Osteocyte (in vitro differentiated cells): ENCODE data around the gene LDB1. TPM values are rescaled to one million over a fixed set of nuclear protein-coding genes. Genes with fewer than 3 reads are reported as not detected.

Source experiments
- DNase-seq: peaks from one replicate; pipeline ENCODE4 v3.0.0; 2021; ENCODE audit warnings: mixed read lengths; ENCODE audit not compliant: unreplicated experiment; ENCODE audit errors: extremely low spot score
- H3K27ac Mint-ChIP-seq: one replicate; pipeline ENCODE4 v1.8.0; 2021; ENCODE audit warnings: mild to moderate bottlenecking, mixed read lengths; ENCODE audit not compliant: unreplicated experiment
- H3K27me3 Mint-ChIP-seq: one replicate; pipeline ENCODE4 v1.8.0; 2021; ENCODE audit warnings: mixed read lengths; ENCODE audit not compliant: unreplicated experiment
- H3K36me3 Mint-ChIP-seq: one replicate; pipeline ENCODE4 v1.8.0; 2021; ENCODE audit warnings: mixed read lengths; ENCODE audit not compliant: unreplicated experiment
- H3K4me1 Mint-ChIP-seq: one replicate; pipeline ENCODE4 v1.8.0; 2021; ENCODE audit warnings: mixed read lengths; ENCODE audit not compliant: unreplicated experiment
- H3K4me3 Mint-ChIP-seq: one replicate; pipeline ENCODE4 v1.8.0; 2021; ENCODE audit warnings: mild to moderate bottlenecking, moderate library complexity, mixed read lengths; ENCODE audit not compliant: unreplicated experiment
- H3K9me3 Mint-ChIP-seq: one replicate; pipeline ENCODE4 v1.8.0; 2021; ENCODE audit warnings: mixed read lengths; ENCODE audit not compliant: unreplicated experiment
- total RNA-seq: library from RNA; stranded (reverse); gene quantifications from 2 replicates; pipeline ENCODE4 v1.2.1, GENCODE V29; 2021
- TF ChIP-seq, protein P1 (sequence below): fragments of 200-600 bp; sonication (generic); IDR thresholded peaks from 2 replicates; pipeline ENCODE4 v1.5.0; 2021; ENCODE audit warnings: antibody characterized with exemption, mild to moderate bottlenecking, moderate library complexity

The LDB1 gene
- total RNA-seq, 1 donor from 2014 or later = 114 TPM

DNA sequence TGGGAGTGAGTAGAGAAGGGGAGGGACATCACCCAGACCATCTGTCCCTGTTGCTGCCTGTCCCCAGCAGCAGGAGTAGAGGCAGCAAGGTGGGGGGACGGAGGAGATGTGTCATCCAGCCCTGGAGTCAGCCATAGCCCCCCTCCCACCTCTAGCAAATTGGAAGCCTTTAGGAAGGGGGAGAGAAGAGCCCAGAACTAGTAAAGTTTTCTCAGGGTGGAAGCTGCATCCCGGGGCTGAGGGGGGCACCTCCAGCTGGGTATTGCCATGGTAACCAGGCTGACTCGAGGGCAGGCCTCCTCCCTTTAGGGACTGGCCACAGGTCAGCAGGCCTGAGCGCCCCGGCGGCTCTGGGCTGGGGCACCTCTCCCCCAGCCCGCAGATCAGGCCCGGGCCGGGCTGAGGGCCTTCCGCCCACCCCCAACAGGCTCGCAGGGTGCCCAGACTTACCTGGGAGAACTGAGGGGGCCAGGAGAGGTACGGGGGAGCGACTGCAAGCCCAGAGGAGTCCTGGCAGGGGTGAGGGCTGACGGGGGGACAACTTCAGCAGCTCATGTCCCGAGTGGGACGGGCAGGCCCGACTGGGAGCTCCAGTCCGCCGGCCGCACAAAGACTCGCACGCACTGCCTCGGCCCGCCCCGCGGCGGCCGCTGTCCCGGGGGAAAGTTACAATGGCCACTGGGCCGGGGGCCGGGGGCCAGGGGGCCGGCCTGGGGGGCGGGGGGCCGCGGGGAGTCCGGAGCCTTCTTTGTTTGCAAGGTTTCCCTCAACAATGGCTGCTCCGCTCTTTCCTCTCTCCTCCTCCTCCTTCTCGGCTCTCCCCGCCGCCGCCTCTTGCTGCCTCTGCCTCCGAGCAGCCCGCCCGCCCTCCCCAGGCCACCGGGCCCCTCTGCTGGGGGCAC, 6.0 kb downstream of the LDB1 start:
- TF ChIP-seq, protein P1, sequence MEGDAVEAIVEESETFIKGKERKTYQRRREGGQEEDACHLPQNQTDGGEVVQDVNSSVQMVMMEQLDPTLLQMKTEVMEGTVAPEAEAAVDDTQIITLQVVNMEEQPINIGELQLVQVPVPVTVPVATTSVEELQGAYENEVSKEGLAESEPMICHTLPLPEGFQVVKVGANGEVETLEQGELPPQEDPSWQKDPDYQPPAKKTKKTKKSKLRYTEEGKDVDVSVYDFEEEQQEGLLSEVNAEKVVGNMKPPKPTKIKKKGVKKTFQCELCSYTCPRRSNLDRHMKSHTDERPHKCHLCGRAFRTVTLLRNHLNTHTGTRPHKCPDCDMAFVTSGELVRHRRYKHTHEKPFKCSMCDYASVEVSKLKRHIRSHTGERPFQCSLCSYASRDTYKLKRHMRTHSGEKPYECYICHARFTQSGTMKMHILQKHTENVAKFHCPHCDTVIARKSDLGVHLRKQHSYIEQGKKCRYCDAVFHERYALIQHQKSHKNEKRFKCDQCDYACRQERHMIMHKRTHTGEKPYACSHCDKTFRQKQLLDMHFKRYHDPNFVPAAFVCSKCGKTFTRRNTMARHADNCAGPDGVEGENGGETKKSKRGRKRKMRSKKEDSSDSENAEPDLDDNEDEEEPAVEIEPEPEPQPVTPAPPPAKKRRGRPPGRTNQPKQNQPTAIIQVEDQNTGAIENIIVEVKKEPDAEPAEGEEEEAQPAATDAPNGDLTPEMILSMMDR = no peak
- DNase-seq = no peak
- Mint-ChIP-seq H3K4me1 (peaks cover 61% of the 10 kb centered on the region), H3K27me3 (no peaks in the 10 kb centered on the region), H3K4me3 (peak overlapping the region; percentile 87), H3K27ac (peak overlapping the region; percentile 94), H3K36me3 (peaks cover 24% of the 10 kb centered on the region), H3K9me3 (no peaks in the 10 kb centered on the region)

- H3K4me3 Mint-ChIP-seq = peak overlapping the region; percentile 87
- H3K4me1 Mint-ChIP-seq = peaks cover 54% of the 10 kb centered on the region
- TF ChIP-seq, protein P1 = no peak
- DNase-seq = no peak
- no peaks in the 10 kb centered on the region for H3K9me3 Mint-ChIP-seq
- H3K36me3 Mint-ChIP-seq = peaks cover 31% of the 10 kb centered on the region
- H3K27ac Mint-ChIP-seq = peak overlapping the region; percentile 88
- H3K27me3 Mint-ChIP-seq = no peaks in the 10 kb centered on the region
Observed at GRCh38 chr10:102113261-102113955, 6.8 kb downstream of the LDB1 start.

- Mint-ChIP-seq H3K4me1 (peaks cover 44% of the 10 kb centered on the region), H3K4me3 (no peak overlapping the region), H3K9me3 (no peaks in the 10 kb centered on the region), H3K27me3 (no peaks in the 10 kb centered on the region), H3K27ac (no peak overlapping the region), H3K36me3 (peaks cover 33% of the 10 kb centered on the region)
- DNase-seq = no peak
- TF ChIP-seq, protein P1 = no peak
Observed at GRCh38 chr10:102112210-102112817, 7.9 kb downstream of the LDB1 start.

DNA sequence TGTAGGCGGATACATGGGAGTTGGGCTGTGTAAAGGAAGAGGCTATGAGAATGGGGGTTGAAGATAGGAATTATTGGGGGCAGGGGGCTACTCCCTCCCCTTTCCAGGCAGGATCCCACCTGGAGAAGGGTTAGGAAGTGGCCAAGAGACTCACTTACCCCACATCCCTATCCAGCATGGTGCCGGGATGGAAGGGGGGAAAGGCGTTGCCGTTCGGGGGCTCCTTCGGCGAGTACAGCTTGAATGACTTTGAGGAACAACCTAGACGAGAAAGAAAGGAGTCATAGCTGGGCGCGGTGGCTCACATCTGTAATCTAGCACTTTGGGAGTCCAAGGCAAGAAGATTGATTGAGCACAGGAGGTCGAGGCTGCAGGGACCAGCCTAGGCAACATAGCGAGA, 8.9 kb downstream of the LDB1 start:
- Mint-ChIP-seq H3K27me3 (no peaks in the 10 kb centered on the region), H3K9me3 (no peaks in the 10 kb centered on the region), H3K4me3 (no peak overlapping the region), H3K27ac (no peak overlapping the region), H3K4me1 (peaks cover 35% of the 10 kb centered on the region), H3K36me3 (peaks cover 33% of the 10 kb centered on the region)
- TF ChIP-seq, protein P1 = no peak
- no peak for DNase-seq
